Endometrial microvascular endothelial cells (primary cell): Measurements from ENCODE around the gene NFATC1. TPM values are rescaled to one million over a fixed set of nuclear protein-coding genes. Genes with fewer than 3 reads are reported as not detected.

Experiments used
- in situ Hi-C: cut with HindIII; loops from 2 replicates; pipeline ENCODE4 v1.10.0; 2017; ENCODE audit warnings: low sequenced_read_pairs, low pct_unique_long_range_greater_than_20kb; ENCODE audit errors: inconsistent ontology term
- total RNA-seq: library from RNA; depleted of rRNA; stranded (reverse); fragments of >200 nt; gene quantifications from one replicate; pipeline ENCODE4 v1.2.3, GENCODE V29; 2015; ENCODE audit errors: inconsistent ontology term

The NFATC1 gene
- total RNA-seq, 1 donor from 2014 or later, result 8.9 TPM

DNA sequence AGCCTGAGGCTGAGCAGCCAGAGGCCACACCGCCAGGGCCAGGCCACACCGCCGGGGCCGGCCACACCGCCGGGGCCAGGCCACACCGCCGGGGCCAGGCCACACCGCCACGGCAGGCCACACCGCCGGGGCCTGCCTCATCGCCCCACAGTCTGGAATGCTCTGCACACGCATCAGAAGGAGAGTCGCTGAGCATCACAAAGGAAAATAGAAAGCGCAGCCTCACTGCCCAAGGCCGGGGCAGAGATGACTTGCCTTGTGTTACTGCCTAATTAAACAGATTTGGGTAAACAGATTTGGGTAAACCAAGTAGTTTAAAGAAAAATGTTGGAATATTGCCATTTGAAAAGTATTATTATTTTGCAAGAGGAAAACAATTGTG lies 10.4 kb upstream of the NFATC1 start:
- in situ Hi-C loops, result loop anchor here (25.0 kb wide), 1 partner anchor 252 kb away; no protein-coding TSS in a partner anchor

DNA sequence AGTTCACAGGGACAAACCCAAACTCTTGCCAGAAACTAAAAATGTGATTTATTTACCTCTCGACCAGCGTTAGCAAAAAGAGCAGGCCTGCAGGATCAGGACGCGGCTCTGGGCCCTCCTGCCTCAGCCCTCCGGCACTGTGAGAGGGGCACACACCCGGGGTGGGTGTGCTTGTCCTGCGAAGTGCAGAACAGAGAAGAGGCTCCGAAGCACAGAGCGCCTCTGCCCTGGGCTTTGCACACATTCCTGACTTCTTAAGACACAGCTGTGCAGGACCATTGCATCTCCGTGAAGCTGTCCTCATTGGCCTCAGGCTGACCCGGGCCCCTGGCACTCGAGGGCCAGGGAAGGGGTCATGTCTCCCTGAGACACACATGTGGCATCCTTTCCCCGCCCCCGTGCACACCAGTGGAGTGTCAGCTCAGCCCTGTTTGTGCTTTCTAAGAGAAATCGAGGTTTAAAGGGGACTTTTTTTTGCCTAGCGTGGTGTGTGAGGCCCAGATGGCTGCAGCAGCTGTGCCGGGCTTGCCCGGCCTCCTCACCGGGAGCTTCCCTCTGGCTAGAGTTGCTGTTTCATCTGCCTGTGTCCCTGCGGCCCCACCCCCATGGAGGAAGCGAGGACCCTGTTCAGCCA lies 9.9 kb upstream of the NFATC1 start:
- in situ Hi-C loops, result loop anchor here (25.0 kb wide), 1 partner anchor 251 kb away; no protein-coding TSS in a partner anchor

DNA sequence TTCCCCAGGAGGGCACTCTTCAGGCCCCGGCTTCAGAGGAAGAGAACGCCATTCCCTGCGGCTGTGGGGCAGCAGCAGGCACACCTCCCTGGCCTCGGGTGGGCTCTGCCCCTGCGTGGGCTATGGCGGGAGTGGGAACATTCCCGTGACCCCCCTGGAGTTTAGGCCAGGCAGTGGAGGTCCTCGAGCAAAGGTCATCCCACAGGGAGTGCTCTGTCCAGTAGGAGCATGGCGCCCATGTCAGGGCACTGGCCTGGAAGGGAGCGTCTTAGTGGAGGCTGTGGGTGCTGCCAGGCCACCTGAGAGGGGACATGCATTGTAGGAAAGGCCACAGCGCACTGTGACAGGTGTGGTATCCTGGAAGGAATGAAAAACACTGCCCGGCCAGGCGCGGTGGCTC lies 9.2 kb upstream of the NFATC1 start:
- in situ Hi-C loops, result loop anchor here (25.0 kb wide), 1 partner anchor 251 kb away; no protein-coding TSS in a partner anchor

DNA sequence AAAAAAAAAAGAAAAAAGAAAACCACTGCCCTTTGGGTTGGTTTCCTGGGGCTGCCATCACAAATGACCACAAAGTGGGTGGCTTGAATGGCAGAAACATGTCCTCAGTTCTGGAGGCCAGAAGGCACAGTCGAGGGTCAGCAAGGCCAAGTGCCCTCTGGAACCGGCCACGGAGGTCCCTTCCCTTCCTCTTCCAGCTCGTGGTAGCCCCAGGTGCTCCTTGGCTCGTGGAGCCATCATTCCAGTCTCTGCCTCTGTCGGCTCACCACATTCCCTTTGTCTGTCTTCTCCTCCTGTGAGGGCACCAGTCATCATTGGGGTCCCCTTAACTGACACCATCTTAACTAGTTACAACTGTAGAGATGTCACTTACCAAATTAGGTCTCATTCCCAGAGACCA lies 8.5 kb upstream of the NFATC1 start:
- in situ Hi-C loops, result loop anchor here (25.0 kb wide), 1 partner anchor 250 kb away; no protein-coding TSS in a partner anchor

DNA sequence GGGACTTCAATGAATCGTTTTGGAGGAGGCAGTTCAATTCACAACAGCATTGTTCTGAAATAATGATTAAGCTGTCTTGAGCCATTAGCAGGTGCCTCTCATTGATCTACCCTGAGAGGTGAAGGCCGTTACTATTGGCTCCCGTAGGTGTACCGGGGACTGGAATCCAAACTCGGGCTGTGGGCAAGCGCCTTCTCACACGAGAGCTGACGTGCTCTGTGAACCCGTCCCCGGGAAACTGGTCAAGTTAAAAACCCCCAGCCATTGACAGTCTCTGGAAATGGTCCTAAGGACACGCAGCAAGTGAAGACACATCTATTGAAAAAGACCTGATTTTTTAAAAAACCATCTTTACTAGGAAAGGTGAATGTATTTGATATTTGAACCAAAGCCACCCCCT lies 8.1 kb upstream of the NFATC1 start:
- in situ Hi-C loops, result loop anchor here (25.0 kb wide), 1 partner anchor 250 kb away; no protein-coding TSS in a partner anchor

DNA sequence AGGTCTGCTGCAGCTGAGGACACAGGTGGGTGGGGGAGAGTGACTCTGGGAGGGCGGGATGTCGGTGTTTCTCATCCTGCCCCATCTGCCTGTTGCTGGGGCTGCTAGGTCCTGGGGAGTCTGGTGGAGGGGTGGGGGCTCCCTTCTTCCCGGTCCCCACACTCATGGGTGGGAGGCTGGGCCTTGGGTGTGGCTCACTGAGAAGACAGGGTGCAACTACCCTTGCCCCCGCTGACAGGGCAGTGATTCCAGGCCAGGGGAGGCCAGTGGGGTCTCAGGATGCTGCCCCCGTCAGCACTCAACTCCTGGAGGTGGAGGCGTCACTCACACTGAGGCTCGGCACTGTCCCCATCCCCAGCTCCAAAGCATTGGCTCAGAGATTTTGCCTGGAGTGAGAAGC lies 7.7 kb upstream of the NFATC1 start:
- in situ Hi-C loops, result loop anchor here (25.0 kb wide), 1 partner anchor 249 kb away; no protein-coding TSS in a partner anchor

DNA sequence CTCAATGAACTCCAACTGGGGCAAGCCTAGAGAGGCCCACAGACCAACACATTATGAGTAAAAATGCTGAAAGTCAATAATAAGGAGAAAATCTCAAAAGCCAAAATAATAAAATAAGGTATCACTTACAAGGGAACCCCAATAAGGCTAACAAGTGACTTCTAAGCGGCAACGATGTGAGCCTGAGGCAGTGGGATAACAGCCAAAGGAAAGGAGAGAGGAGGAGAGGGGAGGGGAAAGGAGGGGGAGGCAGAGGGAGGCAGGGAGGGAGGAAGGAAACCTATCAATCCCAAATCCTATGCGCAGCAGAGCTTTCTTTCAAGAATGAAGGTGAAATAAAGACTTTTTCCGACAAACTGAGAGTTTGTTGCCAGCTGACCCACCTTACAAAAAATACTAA lies 6.0 kb upstream of the NFATC1 start:
- in situ Hi-C loops, result loop anchor here (25.0 kb wide), 1 partner anchor 248 kb away; no protein-coding TSS in a partner anchor

DNA sequence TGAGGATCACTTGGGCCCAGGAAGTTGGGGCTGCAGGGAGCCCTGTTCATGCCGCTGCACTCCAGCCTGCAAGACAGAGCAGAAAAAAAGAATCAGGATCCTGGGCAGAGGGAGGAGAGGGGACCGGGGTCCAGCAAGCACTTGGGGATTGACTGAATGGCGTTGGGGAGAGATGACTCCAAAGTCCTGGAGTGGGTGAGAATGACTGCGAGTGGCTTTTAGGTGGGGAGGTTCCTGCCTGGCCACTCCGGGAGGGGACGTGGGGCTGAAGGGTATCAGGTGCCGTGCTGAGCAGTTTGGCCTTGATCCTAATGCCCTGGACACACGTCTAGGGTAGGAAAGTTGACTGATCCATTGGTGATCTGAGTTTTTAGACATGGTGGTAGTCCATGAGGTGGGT lies 3.5 kb upstream of the NFATC1 start:
- in situ Hi-C loops, result loop anchor here (25.0 kb wide), 1 partner anchor 245 kb away; no protein-coding TSS in a partner anchor

DNA sequence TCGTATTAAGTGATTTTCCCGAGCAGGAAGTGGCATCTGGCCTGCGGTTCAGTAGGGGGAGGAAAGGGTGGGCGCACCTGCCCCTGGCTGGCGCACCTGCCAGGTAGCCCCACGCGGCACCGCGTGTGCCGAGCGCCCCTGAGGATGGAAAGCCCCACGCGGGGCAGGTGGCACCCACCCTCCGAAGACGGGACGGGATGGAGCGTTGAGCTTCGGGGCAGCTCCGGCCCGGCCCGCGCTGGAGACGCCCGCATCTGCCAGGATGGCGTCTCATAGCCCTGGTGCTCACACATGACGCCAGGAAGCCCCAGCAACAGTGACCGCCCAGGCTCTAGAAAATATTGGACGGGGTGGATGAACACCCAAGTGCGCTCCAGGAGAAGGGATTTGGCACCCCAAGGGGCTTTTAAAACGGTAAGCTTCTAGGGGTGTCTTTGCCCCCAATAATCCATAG lies 2.5 kb upstream of the NFATC1 start:
- in situ Hi-C loops, result loop anchor here (25.0 kb wide), 1 partner anchor 244 kb away; no protein-coding TSS in a partner anchor

DNA sequence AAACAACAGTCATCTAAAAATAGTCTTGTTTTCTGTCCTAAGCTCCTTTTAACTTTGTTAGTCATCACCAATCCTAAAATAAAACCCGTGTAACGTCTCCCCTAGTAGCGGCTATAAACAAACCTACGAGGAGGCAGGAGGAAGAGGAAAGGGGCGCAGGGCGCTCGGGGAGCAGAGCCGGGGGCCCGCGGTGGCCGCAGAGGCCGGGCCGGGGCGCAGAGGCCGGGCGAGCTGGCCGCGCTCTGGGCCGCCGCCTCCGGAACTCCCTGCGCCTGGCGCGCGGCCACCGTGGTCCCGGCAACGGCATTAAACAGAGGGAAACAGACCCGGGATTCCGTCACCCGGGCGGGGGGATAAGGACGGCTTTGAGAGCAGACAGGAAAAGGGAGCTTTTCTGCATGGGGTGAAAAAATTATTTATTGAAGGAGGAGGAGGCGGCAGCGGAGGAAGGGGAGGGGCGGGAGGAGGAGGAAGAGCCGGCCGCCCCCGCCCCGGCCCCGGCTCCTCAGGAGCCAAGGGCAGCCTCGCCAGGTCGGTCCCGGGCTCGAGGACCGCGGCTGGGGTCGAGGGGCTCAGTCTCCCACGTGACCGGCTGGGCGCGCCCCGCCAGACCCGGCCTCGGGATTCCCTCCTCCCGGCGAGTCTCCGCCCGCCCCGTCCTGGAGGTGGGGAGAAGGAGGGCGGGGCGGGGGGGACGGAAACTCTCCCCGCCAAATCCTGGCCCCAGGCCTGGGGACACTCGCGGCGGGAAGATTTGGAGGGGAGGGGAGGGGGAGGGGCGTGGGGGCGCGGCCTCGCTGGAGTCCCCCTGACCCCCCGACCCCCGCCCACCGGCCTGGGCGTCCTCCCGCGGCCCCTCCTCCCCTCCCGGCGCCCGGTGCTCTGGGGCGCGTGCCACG lies 1.8 kb upstream of the NFATC1 start:
- in situ Hi-C loops, result loop anchor here (25.0 kb wide), 1 partner anchor 243 kb away; no protein-coding TSS in a partner anchor

DNA sequence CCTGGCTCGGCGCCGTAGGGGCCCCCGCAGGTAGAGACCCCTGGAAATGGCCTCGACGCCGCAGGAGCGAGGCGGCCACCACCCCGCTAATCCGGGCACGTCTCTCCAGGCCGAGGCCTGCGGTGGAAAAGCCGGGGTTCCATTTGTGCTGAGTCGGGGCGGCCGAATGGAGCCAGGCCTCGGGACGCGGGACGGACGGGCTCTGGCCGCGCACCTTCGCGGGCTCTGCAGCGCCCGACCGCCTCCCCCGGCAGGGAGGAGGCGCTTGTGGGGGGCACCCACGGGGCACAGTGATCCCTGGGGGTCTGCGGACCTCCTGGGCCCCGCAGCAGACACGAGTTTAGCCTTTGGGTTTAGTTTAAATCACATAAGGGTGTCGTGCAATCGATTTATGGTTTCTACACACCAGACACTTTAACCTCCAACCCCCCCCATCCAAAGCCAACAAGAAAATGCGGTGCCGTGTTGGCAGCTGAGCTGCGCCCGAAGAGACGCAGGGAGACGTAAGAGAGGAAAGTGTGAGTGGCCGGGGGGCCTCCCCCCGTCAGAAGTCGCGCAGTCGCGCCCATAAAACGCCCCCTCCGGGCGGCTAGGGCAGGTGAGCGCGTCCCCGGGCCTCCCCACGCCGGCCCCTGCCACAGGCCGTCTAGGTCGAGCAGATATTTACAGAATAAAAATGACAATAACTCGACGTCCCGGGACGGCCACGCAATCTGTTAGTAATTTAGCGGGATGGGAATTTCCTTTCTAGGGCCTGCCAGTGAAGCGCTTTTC lies 1.0 kb upstream of the NFATC1 start:
- in situ Hi-C loops, result loop anchor here (25.0 kb wide), 1 partner anchor 243 kb away; no protein-coding TSS in a partner anchor

DNA sequence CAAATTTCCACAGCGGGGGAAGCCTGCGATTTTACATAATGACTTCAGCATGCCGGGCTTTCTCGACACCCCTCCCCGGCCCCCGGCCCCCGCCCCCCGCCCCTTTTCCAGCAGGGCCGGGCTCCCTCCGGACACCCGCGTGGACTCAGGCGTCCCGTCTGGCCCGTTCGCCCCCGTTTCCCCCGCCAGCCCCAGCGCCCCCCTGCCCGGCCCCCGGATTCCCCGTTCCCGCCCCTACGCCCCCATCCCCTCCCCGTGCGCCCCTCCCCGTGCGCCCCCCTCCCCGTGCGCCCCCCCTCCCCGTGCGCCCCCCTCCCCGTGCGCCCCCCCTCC lies 456 bp upstream of the NFATC1 start:
- in situ Hi-C loops, result loop anchor here (25.0 kb wide), 1 partner anchor 242 kb away; no protein-coding TSS in a partner anchor

DNA sequence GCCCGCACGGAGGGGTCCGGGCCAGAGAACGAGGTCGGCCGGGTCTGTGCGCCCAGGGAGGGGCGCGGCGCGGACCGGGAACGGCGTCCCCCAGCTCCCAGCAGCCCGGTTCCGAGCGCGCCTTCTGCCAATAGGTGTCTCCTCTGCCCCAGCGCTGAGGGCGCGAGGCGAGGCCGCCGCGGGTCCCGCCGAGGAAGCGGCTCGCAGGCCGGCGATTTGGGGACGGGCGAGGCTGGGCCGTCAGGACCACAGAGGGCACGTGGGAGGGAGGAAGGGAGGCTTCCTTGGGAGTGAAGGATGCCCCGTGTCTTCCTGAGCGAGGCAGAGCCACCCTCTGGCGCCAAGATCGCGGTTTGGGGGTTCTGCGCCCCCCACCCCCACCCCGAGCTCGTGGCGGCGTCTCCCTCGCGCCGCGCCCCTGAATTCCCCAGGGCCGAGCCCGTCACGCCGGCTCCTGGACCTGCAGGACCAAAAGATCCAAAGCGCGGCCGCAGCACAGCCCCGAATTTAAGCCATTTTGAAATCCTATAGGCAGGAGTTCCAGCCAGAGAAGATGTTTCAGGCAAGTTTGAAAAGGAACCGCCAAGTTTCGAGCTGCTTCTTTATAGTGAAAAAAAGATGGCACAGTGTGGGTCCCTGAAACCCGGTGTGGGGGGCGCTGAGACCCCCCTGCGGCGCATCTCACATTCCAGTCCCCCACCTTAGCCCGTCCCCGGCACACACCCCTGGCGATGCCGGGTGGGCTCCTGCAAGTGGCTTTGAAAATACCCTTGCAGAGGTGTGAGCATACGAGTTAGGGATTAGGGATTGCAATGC lies 909 bp downstream of the NFATC1 start:
- in situ Hi-C loops, result loop anchor here (25.0 kb wide), 1 partner anchor 241 kb away; no protein-coding TSS in a partner anchor

DNA sequence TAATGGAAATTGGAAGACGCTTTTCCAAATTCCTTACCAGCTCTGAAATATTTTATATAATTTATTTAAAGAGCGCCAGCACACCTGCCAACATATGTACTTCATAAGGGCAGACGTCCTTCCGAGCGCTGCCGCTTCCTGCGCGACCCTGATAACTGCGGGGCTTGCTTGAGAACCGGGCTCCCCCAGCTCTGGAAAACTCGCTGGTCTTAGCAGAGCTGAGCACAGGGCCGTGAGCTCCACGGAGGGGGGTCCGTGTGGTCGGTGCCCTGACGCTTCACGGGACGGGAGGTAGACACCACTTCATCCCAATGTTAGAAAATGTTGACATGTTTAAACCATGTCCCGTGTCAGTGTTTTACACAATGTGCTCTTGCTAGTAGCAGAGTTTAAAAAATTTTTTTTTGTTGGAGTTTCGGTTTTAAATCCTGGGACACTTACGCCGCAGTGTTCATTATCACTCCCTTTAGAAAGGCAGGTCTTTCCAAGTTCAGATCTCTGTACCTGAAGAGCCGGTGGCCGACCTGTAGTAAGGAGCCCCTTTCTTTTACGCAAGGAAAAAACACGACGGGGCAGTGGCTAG lies 1.6 kb downstream of the NFATC1 start:
- in situ Hi-C loops, result loop anchor here (25.0 kb wide), 1 partner anchor 240 kb away; no protein-coding TSS in a partner anchor

DNA sequence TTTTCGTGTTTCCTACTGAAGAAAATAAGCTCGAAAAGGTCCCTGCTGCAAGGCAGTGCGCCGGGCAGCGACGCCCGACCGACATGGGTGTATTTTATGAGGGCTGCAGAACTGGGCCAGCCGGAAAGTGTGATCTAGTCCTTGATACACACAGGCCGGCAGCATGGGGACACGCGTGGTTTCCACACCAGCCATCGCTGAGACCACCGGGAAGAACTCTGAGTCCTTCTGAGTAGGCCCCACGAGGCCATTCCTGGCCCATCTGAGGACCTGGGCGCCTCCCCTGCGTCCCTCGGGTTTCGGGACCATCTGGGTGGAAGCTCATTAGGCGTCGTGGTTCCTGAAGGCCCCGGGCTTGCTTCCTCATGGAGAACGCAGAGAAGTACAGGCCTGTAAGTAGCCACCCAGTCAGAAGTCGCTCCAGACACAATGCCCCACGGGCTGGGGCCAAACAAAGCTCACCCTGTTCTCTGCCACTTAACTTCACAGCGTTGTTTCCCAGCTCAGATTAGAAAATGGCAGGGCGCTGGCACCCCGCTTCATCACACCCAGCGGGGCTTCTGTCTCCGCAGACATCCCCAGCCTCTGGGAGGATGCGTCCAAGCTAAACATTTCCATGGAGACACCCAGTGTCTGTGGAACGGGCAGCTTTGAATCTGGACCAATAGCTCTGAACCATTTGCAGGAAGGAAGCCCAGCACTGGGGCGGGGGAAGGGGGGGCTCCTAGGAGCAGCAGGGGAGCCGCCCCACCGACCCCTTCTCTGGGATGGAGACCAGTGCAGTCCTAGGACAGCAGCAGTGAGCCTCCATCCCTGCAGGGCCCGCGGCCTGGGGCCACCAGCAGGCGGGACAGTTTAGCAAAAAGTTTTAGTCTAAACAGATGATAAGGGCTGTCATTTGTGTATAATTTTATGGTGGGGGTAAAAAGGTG lies 2.4 kb downstream of the NFATC1 start:
- in situ Hi-C loops, result loop anchor here (25.0 kb wide), 1 partner anchor 239 kb away; no protein-coding TSS in a partner anchor

DNA sequence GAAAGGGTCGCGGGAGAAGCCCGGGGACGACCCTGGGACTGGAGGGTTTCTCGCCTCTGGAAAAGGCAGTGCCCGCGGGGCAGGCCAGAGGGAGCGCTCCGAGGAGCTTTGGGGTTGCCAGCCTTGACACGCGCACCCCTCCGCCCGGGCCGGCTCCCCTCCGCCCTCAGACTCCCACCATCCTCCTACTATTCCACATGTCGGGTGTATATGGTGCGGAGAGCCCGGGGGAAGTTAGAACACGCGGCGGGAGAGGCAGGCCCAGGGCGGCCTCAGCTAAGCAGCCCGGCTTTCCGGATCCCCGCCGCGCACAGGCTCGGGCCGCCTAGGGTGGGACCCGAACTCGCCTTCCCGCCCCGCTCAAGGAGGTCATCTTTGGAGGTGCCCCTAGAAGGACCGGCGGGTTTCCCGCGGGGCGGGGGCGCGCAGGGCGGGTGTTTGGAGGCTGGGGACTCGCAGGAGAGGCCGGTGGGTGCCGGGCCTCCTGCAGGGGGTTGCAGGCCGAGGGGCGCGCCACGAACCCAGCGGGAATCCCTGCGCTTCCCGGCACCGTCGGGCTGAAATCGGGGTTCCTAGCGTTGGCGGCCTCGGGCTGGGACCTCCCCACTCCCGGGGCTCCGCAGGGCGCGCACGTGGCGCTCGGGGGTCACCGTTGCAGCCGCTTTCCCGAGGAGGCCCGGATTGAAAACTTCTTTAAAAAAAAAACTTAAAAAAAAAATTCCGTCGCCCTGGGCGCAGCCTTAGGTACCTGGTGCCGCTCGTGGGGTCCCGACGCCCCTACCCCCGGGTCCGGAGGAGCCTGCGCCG lies 3.7 kb downstream of the NFATC1 start:
- in situ Hi-C loops, result loop anchor here (25.0 kb wide), 1 partner anchor 238 kb away; no protein-coding TSS in a partner anchor
